ENCODE data around the gene NEMP2.

The NEMP2 gene

DNA sequence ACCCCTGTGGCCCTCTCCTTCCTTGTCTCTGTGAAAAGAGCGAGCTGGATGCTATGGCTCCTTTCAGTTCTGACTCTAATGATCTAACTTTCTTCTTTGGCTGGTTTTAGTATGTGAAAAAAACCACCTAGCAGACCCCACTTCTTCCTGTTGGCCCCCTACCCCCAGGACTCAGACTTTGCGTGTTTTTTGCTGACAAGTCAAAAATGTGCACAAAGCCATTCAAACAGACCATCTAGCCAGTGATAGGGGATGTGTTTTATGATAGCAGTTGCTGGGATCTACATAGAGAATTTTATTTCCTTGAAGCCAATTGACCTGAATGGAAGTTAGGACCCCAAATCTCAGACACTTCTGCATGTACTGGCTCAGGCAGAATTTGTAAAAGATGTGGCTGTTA lies 77.3 kb downstream of the NEMP2 start:
- no peak for DNase-seq (ENCODE audit: low spot score)

DNA sequence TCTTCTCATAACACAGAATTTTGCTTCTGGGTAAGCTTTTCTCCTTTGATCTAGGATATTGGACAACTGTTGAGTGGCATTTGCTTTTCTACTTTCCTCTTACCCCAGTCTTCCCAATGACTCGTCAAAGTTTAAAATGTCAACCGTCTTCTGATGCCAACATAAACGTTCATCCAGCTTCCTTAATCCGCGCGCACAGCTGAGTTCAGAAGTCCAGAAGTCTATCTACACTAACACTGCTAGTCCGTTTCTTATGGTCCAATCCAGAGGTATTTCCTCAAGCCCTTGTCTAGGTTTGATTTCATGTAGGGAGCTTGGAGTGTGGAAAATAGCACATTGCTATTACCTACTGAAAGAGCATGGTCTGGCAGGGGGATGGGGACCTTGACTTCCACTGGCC lies 77.7 kb downstream of the NEMP2 start:
- DNase-seq (ENCODE audit: low spot score) = no peak

DNA sequence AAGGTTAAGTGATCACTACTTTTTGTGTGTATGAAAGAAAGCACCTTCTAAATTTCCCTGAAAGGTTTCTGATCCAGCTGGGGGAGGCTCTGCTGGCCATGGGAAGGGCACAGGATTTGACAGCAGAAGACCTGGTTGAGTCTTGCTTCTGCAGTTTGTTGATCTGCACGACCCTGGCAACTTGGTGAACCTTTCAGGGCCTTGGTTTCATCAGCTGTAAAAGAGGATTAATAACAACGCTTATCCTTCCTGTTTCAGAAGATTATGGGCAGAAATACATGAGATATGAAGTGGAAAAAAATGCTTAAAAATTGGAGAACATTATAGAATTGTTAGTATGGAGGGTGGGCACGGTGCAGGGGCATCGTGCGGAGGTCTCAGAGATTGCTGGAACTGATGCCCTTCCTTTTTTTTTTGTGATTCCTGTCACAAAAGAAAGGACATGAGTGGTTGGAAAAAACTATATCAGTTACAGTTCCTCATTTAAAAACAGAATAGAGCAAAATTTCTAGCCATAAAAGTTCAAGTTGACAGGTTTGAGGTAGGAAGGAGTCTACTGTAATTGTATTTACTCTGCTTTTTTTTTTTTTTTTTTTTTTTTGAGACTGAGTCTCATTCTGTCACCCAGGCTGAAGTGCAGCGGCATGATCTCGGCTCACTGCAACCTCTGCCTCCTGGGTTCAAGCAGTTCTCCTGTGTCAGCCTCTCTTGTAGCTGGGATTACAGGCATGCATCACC lies 79.0 kb downstream of the NEMP2 start:
- DNase-seq (ENCODE audit: low spot score) = no peak

DNA sequence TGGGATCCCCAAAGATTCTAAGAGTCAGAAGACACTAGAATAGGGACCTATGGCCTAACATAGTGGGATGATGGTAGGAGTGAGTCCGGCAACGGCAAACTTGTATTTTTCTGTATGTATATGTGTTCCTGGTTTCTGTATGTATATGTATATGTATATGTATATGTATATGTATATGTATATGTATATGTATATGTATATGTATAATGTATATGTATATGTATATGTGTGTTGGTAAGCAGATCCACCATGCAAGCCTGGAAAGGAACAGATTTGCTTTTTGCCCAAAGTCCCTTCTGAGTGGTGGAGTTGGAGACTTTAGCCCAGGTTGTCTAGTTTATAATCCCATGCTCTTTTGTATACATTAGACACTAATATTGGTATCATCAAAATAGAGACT lies 79.7 kb downstream of the NEMP2 start:
- DNase-seq (ENCODE audit: low spot score) = no peak
